ENCODE measurements around the gene FADS2. TPM values are rescaled to one million over a fixed set of nuclear protein-coding genes. Genes with fewer than 3 reads are reported as not detected.

The FADS2 gene
- total RNA-seq, 1 experiment from 2014 or later, result 246 TPM

- no peaks in the 10 kb centered on the region for H3K36me3 ChIP-seq (ENCODE audit: low read depth, low read length)
- intact Hi-C loops (cut with micrococcal nuclease), result loop anchor here (2.0 to 5.0 kb wide), 2 partner anchors 65 to 101 kb away; no protein-coding TSS in a partner anchor
- no peak overlapping the region for H3K27ac ChIP-seq (ENCODE audit: low read length)
- H3K4me1 ChIP-seq (ENCODE audit: insufficient read depth, low read length), result no peaks in the 10 kb centered on the region
- H4K20me1 ChIP-seq (ENCODE audit: low read length), result no peaks in the 10 kb centered on the region
- peak; percentile 81 for DNase-seq
- ChIA-PET POLR2A (ENCODE audit: unreplicated experiment) (no interaction called here), CTCF (interaction anchor here (0.6 to 3.6 kb wide), 7 partner anchors 27 to 211 kb away, joined by 3 to 41 read pairs (median 10); no protein-coding TSS in a partner anchor)
- no peak overlapping the region for H3K9ac ChIP-seq (ENCODE audit: low read length)
- H3K4me2 ChIP-seq (ENCODE audit: low read length), result no peak overlapping the region
- H3F3A ChIP-seq (ENCODE audit: low read length, unreplicated experiment), result no peaks in the 10 kb centered on the region
- ATAC-seq, result peak; percentile 75
- TF ChIP-seq EZH2phosphoT487 (IDR thresholded peaks at IDR 0.05; ENCODE audit: borderline replicate concordance, low read length) (no peak), EZH2 (IDR thresholded peaks at IDR 0.05; ENCODE audit: low read length, unreplicated experiment) (no peak), CTCF (conservative IDR thresholded peaks at IDR 0.05; ENCODE audit: low read depth, low read length) (peak; percentile 95)
- no peaks in the 10 kb centered on the region for H3K79me2 ChIP-seq (ENCODE audit: low read length)
- H3K9me3 ChIP-seq (ENCODE audit: low read length), result no peaks in the 10 kb centered on the region
- H3K4me3 ChIP-seq (ENCODE audit: low read length), result no peak overlapping the region
- no peak overlapping the region for H2AFZ ChIP-seq (ENCODE audit: low read length)
- no peaks in the 10 kb centered on the region for H3K9me2 ChIP-seq (replicated peaks; ENCODE audit: low read length)
- no TSS peak for BruUV-seq (replicated peaks)
- H3K27me3 ChIP-seq (ENCODE audit: low read length), result no peaks in the 10 kb centered on the region
Measured at GRCh38 chr11:61897387-61898246, 69.5 kb downstream of the FADS2 start.

GRCh38 chr11:61898247-61898582 is 70.1 kb downstream of the FADS2 start:
- H3K4me3 ChIP-seq (ENCODE audit: low read length), result no peak overlapping the region
- no peaks in the 10 kb centered on the region for H4K20me1 ChIP-seq (ENCODE audit: low read length)
- no peaks in the 10 kb centered on the region for H3K79me2 ChIP-seq (ENCODE audit: low read length)
- POLR2A ChIA-PET (ENCODE audit: unreplicated experiment), result no interaction called here
- intact Hi-C loops (cut with micrococcal nuclease), result loop anchor here (2.0 to 5.0 kb wide), 2 partner anchors 64 to 101 kb away; no protein-coding TSS in a partner anchor
- no peaks in the 10 kb centered on the region for H3K27me3 ChIP-seq (ENCODE audit: low read length)
- BruUV-seq (replicated peaks), result no TSS peak
- no peak for TF ChIP-seq CTCF (conservative IDR thresholded peaks at IDR 0.05; ENCODE audit: low read depth, low read length)
- TF ChIP-seq EZH2phosphoT487 (IDR thresholded peaks at IDR 0.05; ENCODE audit: borderline replicate concordance, low read length), result no peak
- TF ChIP-seq EZH2 (IDR thresholded peaks at IDR 0.05; ENCODE audit: low read length, unreplicated experiment), result no peak
- H3K9ac ChIP-seq (ENCODE audit: low read length), result no peak overlapping the region
- DNase-seq, result no peak
- H3K4me2 ChIP-seq (ENCODE audit: low read length), result no peak overlapping the region
- CTCF ChIA-PET, result interaction anchor here (1.3 to 3.6 kb wide), 5 partner anchors 49 to 210 kb away, joined by 10 to 41 read pairs (median 22); no protein-coding TSS in a partner anchor
- ATAC-seq, result no peak
- H3K27ac ChIP-seq (ENCODE audit: low read length), result no peak overlapping the region
- no peaks in the 10 kb centered on the region for H3K4me1 ChIP-seq (ENCODE audit: insufficient read depth, low read length)
- no peaks in the 10 kb centered on the region for H3K9me3 ChIP-seq (ENCODE audit: low read length)
- H2AFZ ChIP-seq (ENCODE audit: low read length), result no peak overlapping the region
- no peaks in the 10 kb centered on the region for H3K9me2 ChIP-seq (replicated peaks; ENCODE audit: low read length)
- H3F3A ChIP-seq (ENCODE audit: low read length, unreplicated experiment), result no peaks in the 10 kb centered on the region
- H3K36me3 ChIP-seq (ENCODE audit: low read depth, low read length), result no peaks in the 10 kb centered on the region
